Prostate gland (tissue), 2 donors: Measurements from ENCODE around the gene SRPK1.

Experiments
- POLR2A ChIP-seq: fragments of 450-650 bp; IDR thresholded peaks from one replicate; pipeline ENCODE4 v1.6.1; 2016; ENCODE audit warnings: antibody characterized with exemption, mild to moderate bottlenecking
- POLR2AphosphoS5 ChIP-seq: sonication (generic); formaldehyde crosslinking; IDR thresholded peaks from one replicate; pipeline ENCODE4 v1.6.1; 2017; ENCODE audit warnings: antibody characterized with exemption
- TF ChIP-seq, protein P1 (sequence below), 4 experiments: fragments of 200-600 bp in 2 of 4; fragments of 450-650 bp in 2 of 4; sonication (generic) in 2 of 4; IDR thresholded peaks; 1 replicate in 3 of 4; 2 replicates in 1 of 4; pipeline ENCODE4 v1.5.1; 2016 to 2019; ENCODE audit warnings: antibody characterized with exemption in 4 of 4, mild to moderate bottlenecking in 2 of 4, moderate library complexity in 2 of 4

DNA sequence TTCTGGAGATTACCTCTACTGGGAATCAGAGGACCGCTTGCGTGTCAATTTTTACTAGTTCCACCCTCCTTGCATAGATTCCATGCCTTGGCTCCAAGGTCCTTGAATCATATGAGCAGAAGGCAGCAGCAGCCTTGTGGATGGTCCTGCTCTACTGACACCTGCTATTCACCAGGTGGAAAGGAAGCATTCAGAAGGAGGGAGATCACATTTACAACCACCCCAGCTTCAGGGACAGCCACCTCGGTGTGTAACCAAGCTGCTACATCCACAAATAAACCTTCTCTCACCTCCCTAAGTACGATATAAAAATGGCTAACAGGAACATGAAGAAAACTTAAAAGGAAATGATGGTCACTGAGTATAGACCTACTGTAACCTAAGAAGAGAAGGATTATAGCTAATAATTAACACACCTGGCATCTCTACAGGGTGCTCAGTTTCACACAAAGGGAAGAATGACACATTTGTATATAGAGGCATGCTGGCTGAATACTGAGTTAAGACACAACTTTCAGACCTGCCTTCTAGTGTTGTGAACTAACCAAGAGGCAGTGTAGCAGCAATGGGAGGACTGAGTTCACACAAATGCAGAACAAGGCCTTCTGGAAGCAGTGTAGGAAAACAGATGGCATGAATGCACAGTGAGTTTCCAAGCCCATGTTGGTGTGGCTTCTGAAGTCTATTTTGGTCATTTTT, 46.3 kb upstream of the SRPK1 start:
- TF ChIP-seq POLR2A (no peak), POLR2AphosphoS5 (no peak)
- TF ChIP-seq, protein P1, sequence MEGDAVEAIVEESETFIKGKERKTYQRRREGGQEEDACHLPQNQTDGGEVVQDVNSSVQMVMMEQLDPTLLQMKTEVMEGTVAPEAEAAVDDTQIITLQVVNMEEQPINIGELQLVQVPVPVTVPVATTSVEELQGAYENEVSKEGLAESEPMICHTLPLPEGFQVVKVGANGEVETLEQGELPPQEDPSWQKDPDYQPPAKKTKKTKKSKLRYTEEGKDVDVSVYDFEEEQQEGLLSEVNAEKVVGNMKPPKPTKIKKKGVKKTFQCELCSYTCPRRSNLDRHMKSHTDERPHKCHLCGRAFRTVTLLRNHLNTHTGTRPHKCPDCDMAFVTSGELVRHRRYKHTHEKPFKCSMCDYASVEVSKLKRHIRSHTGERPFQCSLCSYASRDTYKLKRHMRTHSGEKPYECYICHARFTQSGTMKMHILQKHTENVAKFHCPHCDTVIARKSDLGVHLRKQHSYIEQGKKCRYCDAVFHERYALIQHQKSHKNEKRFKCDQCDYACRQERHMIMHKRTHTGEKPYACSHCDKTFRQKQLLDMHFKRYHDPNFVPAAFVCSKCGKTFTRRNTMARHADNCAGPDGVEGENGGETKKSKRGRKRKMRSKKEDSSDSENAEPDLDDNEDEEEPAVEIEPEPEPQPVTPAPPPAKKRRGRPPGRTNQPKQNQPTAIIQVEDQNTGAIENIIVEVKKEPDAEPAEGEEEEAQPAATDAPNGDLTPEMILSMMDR (IDR thresholded peaks at IDR 0.05), result no peak
